Measurements from ENCODE around the gene HSPA9.
"Not testable (repeated sequence)": the region's sequence is repeated elsewhere in the genome, so short reads cannot be mapped to it uniquely, and the experiment has no call there.

HSPA9 gene

GRCh38 chr5:138528744-138529469 is 46.3 kb downstream of the HSPA9 start:
- no peak for DNase-seq

GRCh38 chr5:138528208-138528607 is 47.0 kb downstream of the HSPA9 start:
- DNase-seq: no peak

GRCh38 chr5:138527170-138527569 is 48.0 kb downstream of the HSPA9 start:
- DNase-seq: no peak

GRCh38 chr5:138523406-138523805 is 51.8 kb downstream of the HSPA9 start:
- DNase-seq: no peak

- DNase-seq: no peak
These were observed 54.2 kb downstream of the HSPA9 start for GRCh38 chr5:138520971-138521370.

- no peak for DNase-seq
These were observed 57.8 kb downstream of the HSPA9 start for GRCh38 chr5:138517437-138517836.

GRCh38 chr5:138515556-138516245 is 59.5 kb downstream of the HSPA9 start:
- DNase-seq: no peak

- DNase-seq: no peak
These were observed 61.2 kb downstream of the HSPA9 start for GRCh38 chr5:138514021-138514420.

- DNase-seq: no peak
These were observed 66.2 kb downstream of the HSPA9 start for GRCh38 chr5:138508958-138509357.

- not testable (repeated sequence) for DNase-seq
These were observed 67.7 kb downstream of the HSPA9 start for GRCh38 chr5:138507485-138507884.

- no peak for DNase-seq
These were observed 68.6 kb downstream of the HSPA9 start for GRCh38 chr5:138506370-138507306.

- DNase-seq: no peak
These were observed 70.4 kb downstream of the HSPA9 start for GRCh38 chr5:138504799-138505198.
